ENCODE data around the gene ADAMTS6.

ADAMTS6 gene

GRCh38 chr5:65276178-65276890 is 205.4 kb downstream of the ADAMTS6 start (continued):
- TF ChIP-seq ZNF132 (tag by site-specific recombination; IDR thresholded peaks at IDR 0.05; ENCODE audit: borderline replicate concordance) (no peak), ZNF548 (tag by site-specific recombination; IDR thresholded peaks at IDR 0.05) (no peak)

GRCh38 chr5:65271906-65272305 is 209.8 kb downstream of the ADAMTS6 start:
- Histone ChIP-seq H3K4me1 (ENCODE audit: control insufficient read depth, insufficient read depth, low read length) (0 out of 2 replicates have a peak, but pooled peaks cover 3% of the 10 kb centered on the region), H3K9me3 (ENCODE audit: control insufficient read depth, insufficient read depth, low read depth, low read length) (no peaks in the 10 kb centered on the region), H3K36me3 (ENCODE audit: control insufficient read depth in 2 of 2, insufficient read depth in 1 of 2, low read length in 2 of 2) (no peaks in the 10 kb centered on the region), H3K27ac (ENCODE audit: extremely low read depth, low read depth, low read length) (no peak overlapping the region), H3K4me3 (ENCODE audit: low read depth, low read length) (no peak overlapping the region)
- no peak for TF ChIP-seq ZIC2 (tag by site-specific recombination; IDR thresholded peaks at IDR 0.05)
- TF ChIP-seq ZNF335 (tag by site-specific recombination; conservative IDR thresholded peaks at IDR 0.05), result no peak
- no peak for TF ChIP-seq ZSCAN16 (tag by site-specific recombination; IDR thresholded peaks at IDR 0.05)
- no peak for TF ChIP-seq ZNF623 (tag by site-specific recombination; IDR thresholded peaks at IDR 0.05)
- POLR2A ChIA-PET, result interaction anchor here (0.6 kb wide), 1 partner anchor 16 kb away, joined by 3 read pairs; no protein-coding TSS in a partner anchor
- CTCF ChIA-PET, result no interaction called here

- no peaks in the 10 kb centered on the region for H3K36me3 ChIP-seq (ENCODE audit: control insufficient read depth in 2 of 2, insufficient read depth in 1 of 2, low read length in 2 of 2)
- 0 out of 2 replicates have a peak, but pooled peaks cover 3% of the 10 kb centered on the region for H3K4me1 ChIP-seq (ENCODE audit: control insufficient read depth, insufficient read depth, low read length)
- POLR2A ChIA-PET, result no interaction called here
- H3K4me3 ChIP-seq (ENCODE audit: low read depth, low read length), result no peak overlapping the region
- H3K27ac ChIP-seq (ENCODE audit: extremely low read depth, low read depth, low read length), result no peak overlapping the region
- CTCF ChIA-PET, result no interaction called here
- TF ChIP-seq GLIS2 (tag by site-specific recombination; IDR thresholded peaks at IDR 0.05) (no peak), SP3 (tag by site-specific recombination; IDR thresholded peaks at IDR 0.05) (no peak), SETDB1 (IDR thresholded peaks at IDR 0.05; ENCODE audit: insufficient read length, low read length) (no peak), PRDM10 (tag by site-specific recombination; IDR thresholded peaks at IDR 0.05) (no peak), FEZF1 (tag by site-specific recombination; IDR thresholded peaks at IDR 0.05) (no peak), TCF7L2 (IDR thresholded peaks at IDR 0.05; ENCODE audit: borderline replicate concordance, low read depth, low read length) (no peak), ZNF701 (tag by site-specific recombination; IDR thresholded peaks at IDR 0.05) (no peak), ZNF791 (tag by site-specific recombination; IDR thresholded peaks at IDR 0.05) (no peak), ZNF776 (tag by site-specific recombination; IDR thresholded peaks at IDR 0.05; ENCODE audit: borderline replicate concordance) (no peak), ZBTB17 (tag by site-specific recombination; IDR thresholded peaks at IDR 0.05) (no peak), ZSCAN16 (tag by site-specific recombination; IDR thresholded peaks at IDR 0.05) (no peak), ZNF214 (tag by site-specific recombination; IDR thresholded peaks at IDR 0.05; ENCODE audit: borderline replicate concordance) (no peak)
- H3K9me3 ChIP-seq (ENCODE audit: control insufficient read depth, insufficient read depth, low read depth, low read length), result no peaks in the 10 kb centered on the region
These were observed 213.2 kb downstream of the ADAMTS6 start for GRCh38 chr5:65268525-65268924.

GRCh38 chr5:65264420-65264819 is 217.3 kb downstream of the ADAMTS6 start:
- ChIA-PET CTCF (no interaction called here), POLR2A (no interaction called here)
- TF ChIP-seq ZBTB20 (tag by site-specific recombination; IDR thresholded peaks at IDR 0.05) (peak; percentile 26; the same call in 1 of the 2 replicates), ZBTB6 (tag by site-specific recombination; IDR thresholded peaks at IDR 0.05) (no peak)
- peaks cover 13% of the 10 kb centered on the region for H3K4me1 ChIP-seq (ENCODE audit: control insufficient read depth, insufficient read depth, low read length)
- no peak overlapping the region for H3K4me3 ChIP-seq (ENCODE audit: low read depth, low read length)
- H3K27ac ChIP-seq (ENCODE audit: extremely low read depth, low read depth, low read length), result no peak overlapping the region
- H3K36me3 ChIP-seq (ENCODE audit: control insufficient read depth in 2 of 2, insufficient read depth in 1 of 2, low read length in 2 of 2), result no peaks in the 10 kb centered on the region
- H3K9me3 ChIP-seq (ENCODE audit: control insufficient read depth, insufficient read depth, low read depth, low read length), result no peaks in the 10 kb centered on the region

Data from HEK293 (cell line).